ENCODE measurements around the gene MSGN1. TPM values are rescaled to one million over a fixed set of nuclear protein-coding genes. Genes with fewer than 3 reads are reported as not detected.

MSGN1 gene
- total and polyA plus RNA-seq, 2 of the 4 experiments (the other 2 are of a cell fraction), result not detected

GRCh38 chr2:17839959-17840358 is 23.7 kb downstream of the MSGN1 start:
- H4K5ac ChIP-seq (ENCODE audit: low read depth, low read length), result no peak overlapping the region
- H3K27ac ChIP-seq (ENCODE audit: insufficient read depth, low read length), result no peak overlapping the region
- H3K4me3 ChIP-seq (ENCODE audit: insufficient read depth, low read depth, low read length), result no peak overlapping the region
- no peak overlapping the region for H2BK20ac ChIP-seq (ENCODE audit: low read depth, low read length)
- H2AK9ac ChIP-seq (replicated peaks; ENCODE audit: low read depth, low read length, poor library complexity), result no peak overlapping the region
- TF ChIP-seq CEBPB (IDR thresholded peaks at IDR 0.05; ENCODE audit: low read depth, low read length), result no peak
- TF ChIP-seq BHLHE40 (IDR thresholded peaks at IDR 0.05; ENCODE audit: low read depth, low read length), result no peak
- no peak for TF ChIP-seq ELK1 (IDR thresholded peaks at IDR 0.05; ENCODE audit: borderline replicate concordance, low read depth, low read length)
- TF ChIP-seq RAD21 (IDR thresholded peaks at IDR 0.05; ENCODE audit: low read length), result no peak
- TF ChIP-seq CHD1 (IDR thresholded peaks at IDR 0.05; ENCODE audit: low read depth, low read length), result no peak
- TF ChIP-seq RCOR1 (IDR thresholded peaks at IDR 0.05; ENCODE audit: insufficient replicate concordance, low read length), result no peak
- no peak for TF ChIP-seq FOS (IDR thresholded peaks at IDR 0.05; ENCODE audit: low read depth, low read length)
- TF ChIP-seq MAZ (IDR thresholded peaks at IDR 0.05; ENCODE audit: borderline replicate concordance, low read depth, low read length), result no peak
- no peak for TF ChIP-seq POLR2A (IDR thresholded peaks at IDR 0.05; ENCODE audit: low read depth, low read length)
- no peak for TF ChIP-seq CTCF (conservative IDR thresholded peaks at IDR 0.05; ENCODE audit: low read depth, low read length)
- no peak for TF ChIP-seq MAFK (IDR thresholded peaks at IDR 0.05; ENCODE audit: low read depth, low read length)
- TF ChIP-seq MXI1 (IDR thresholded peaks at IDR 0.05; ENCODE audit: borderline replicate concordance, low read depth, low read length), result no peak
- TF ChIP-seq SMC3 (IDR thresholded peaks at IDR 0.05; ENCODE audit: low read depth, low read length), result no peak
- H4K8ac ChIP-seq (ENCODE audit: low read depth in 2 of 2, low read length in 2 of 2), result no peak overlapping the region
- no peak overlapping the region for H3K18ac ChIP-seq (ENCODE audit: low read depth, low read length)
- no peak overlapping the region for H2BK5ac ChIP-seq (ENCODE audit: low read depth, low read length, poor library complexity, severe bottlenecking)
- H3K9me3 ChIP-seq (ENCODE audit: control insufficient read depth, insufficient read depth, low read length), result no peaks in the 10 kb centered on the region
- no peak overlapping the region for H3K23ac ChIP-seq (ENCODE audit: low read depth, low read length)
- no peak overlapping the region for H2AK5ac ChIP-seq (ENCODE audit: low read depth, low read length)
- no peaks in the 10 kb centered on the region for H3K4me1 ChIP-seq (ENCODE audit: control insufficient read depth, insufficient read depth, low read length)
- in situ Hi-C loops (cut with MboI; ENCODE audit: low sequenced_read_pairs) (no loop called here), intact Hi-C loops (cut with micrococcal nuclease) (loop anchor here (10.0 kb wide), 1 partner anchor 365 kb away; no protein-coding TSS in a partner anchor), dilution Hi-C loops (cut with HindIII; ENCODE audit: low sequenced_read_pairs, unreplicated experiment) (no loop called here)
- CTCF ChIA-PET, result no interaction called here
- DNase-seq, result no peak
- no peaks in the 10 kb centered on the region for H4K20me1 ChIP-seq (ENCODE audit: insufficient read depth, low read length)
- H2BK15ac ChIP-seq (ENCODE audit: low read depth, low read length), result no peak overlapping the region
- ATAC-seq (ENCODE audit: low read depth), result no peak
- H3K9me1 ChIP-seq (ENCODE audit: insufficient read depth, low read length), result no peaks in the 10 kb centered on the region
- H2BK120ac ChIP-seq (ENCODE audit: low read depth, low read length), result no peak overlapping the region
- POLR2A ChIA-PET (ENCODE audit: unreplicated experiment), result no interaction called here
- no peak overlapping the region for H3K56ac ChIP-seq (ENCODE audit: extremely low read depth, insufficient read depth, low read length)
- H3K4ac ChIP-seq (ENCODE audit: low read depth, low read length), result no peak overlapping the region
- no TSS peak for BruUV-seq (replicated peaks)
- H3K14ac ChIP-seq (replicated peaks; ENCODE audit: low read depth, low read length), result no peak overlapping the region
- WGBS, 2 experiments (ENCODE audit: extremely low coverage in 2 of 2, insufficient read length in 1 of 2), result no CpG with 5 or more reads among the region's 2 CpGs
- no peaks in the 10 kb centered on the region for H3K79me1 ChIP-seq (ENCODE audit: low read depth in 1 of 2, low read length in 2 of 2)
- H3K27me3 ChIP-seq (ENCODE audit: control insufficient read depth, insufficient read depth, low read length), result peaks cover 8% of the 10 kb centered on the region
- H2AFZ ChIP-seq (replicated peaks; ENCODE audit: low read length, poor library complexity), result no peak overlapping the region
- H4K91ac ChIP-seq (ENCODE audit: insufficient read depth, low read depth, low read length), result no peak overlapping the region
- no peaks in the 10 kb centered on the region for H3K36me3 ChIP-seq (ENCODE audit: control insufficient read depth, insufficient read depth, low read length)
- H3K4me2 ChIP-seq (ENCODE audit: low read depth, low read length), result no peak overlapping the region
- H3K9ac ChIP-seq (ENCODE audit: low read depth, low read length), result no peak overlapping the region
